ENCODE results near the gene SLC25A20.

DNA sequence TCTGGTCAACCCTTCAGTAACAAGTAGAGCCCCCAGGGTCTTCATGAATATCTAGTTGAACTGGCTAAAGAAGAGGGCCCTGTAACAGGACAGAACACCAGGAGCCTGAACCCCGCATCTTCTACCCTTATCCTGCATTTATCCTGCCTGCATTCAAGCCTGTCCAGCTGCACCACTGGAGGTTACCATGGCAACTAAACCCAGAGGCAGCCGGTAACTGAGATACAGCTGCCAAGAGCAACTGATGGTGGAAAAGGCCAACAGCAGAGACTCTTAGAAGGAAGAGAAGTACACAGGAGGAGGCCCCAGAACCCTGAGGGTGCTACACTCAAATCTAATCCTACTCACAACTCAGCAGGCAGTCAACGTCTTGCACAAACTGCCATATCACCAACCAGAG is 47.3 kb downstream of the SLC25A20 start:
- no peak for TF ChIP-seq CTCF (IDR thresholded peaks at IDR 0.05)
- TF ChIP-seq POLR2AphosphoS5 (IDR thresholded peaks at IDR 0.05; ENCODE audit: low read depth, low read length): no peak
- TF ChIP-seq, protein P1, sequence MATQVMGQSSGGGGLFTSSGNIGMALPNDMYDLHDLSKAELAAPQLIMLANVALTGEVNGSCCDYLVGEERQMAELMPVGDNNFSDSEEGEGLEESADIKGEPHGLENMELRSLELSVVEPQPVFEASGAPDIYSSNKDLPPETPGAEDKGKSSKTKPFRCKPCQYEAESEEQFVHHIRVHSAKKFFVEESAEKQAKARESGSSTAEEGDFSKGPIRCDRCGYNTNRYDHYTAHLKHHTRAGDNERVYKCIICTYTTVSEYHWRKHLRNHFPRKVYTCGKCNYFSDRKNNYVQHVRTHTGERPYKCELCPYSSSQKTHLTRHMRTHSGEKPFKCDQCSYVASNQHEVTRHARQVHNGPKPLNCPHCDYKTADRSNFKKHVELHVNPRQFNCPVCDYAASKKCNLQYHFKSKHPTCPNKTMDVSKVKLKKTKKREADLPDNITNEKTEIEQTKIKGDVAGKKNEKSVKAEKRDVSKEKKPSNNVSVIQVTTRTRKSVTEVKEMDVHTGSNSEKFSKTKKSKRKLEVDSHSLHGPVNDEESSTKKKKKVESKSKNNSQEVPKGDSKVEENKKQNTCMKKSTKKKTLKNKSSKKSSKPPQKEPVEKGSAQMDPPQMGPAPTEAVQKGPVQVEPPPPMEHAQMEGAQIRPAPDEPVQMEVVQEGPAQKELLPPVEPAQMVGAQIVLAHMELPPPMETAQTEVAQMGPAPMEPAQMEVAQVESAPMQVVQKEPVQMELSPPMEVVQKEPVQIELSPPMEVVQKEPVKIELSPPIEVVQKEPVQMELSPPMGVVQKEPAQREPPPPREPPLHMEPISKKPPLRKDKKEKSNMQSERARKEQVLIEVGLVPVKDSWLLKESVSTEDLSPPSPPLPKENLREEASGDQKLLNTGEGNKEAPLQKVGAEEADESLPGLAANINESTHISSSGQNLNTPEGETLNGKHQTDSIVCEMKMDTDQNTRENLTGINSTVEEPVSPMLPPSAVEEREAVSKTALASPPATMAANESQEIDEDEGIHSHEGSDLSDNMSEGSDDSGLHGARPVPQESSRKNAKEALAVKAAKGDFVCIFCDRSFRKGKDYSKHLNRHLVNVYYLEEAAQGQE (IDR thresholded peaks at IDR 0.05; ENCODE audit: insufficient read depth in 1 of 2, low read depth in 2 of 2, low read length in 1 of 2): no peak

All from Panc1 (cell line).